ENCODE results near the gene ALOX5. TPM values are rescaled to one million over a fixed set of nuclear protein-coding genes. Genes with fewer than 3 reads are reported as not detected.

Gene ALOX5
- total RNA-seq, 4 donors from 2014 or later, result 13.7 to 46.4 (median 17.9) TPM

DNA sequence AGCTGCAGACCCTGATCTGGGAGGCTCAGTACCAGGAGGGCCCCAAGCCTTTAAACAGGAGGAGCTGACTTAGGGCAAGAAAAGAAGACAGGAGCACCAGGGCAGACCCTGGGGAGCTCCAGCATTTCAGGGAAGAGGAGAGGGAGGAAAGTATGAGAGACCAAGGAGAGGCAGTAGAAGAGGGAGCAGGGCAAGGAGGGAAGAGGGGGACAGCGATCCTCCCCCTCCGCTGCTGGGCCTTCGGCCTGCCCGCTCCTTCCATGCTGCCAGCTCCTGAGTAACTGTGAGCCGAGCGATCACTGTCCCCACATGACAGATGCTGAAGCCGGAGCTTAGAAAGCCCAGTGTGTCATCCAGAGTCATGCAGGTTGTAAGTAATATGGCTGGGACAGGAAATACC lies 65.9 kb downstream of the ALOX5 start:
- no peak overlapping the region for H3K27ac ChIP-seq
- H3K4me3 ChIP-seq, result no peak overlapping the region
- 73% methylated on average over 7 of the region's 7 CpGs; no CpG with 5 or more reads in 1 of the 2 donors for WGBS, 2 donors (ENCODE audit: low coverage in 1 of 2)
- H3K4me1 ChIP-seq, result no peaks in the 10 kb centered on the region
- H3K27me3 ChIP-seq, result peaks cover 32% of the 10 kb centered on the region
- H3K36me3 ChIP-seq, result no peaks in the 10 kb centered on the region
- H3K9me3 ChIP-seq, result no peaks in the 10 kb centered on the region
- TF ChIP-seq POLR2A (IDR thresholded peaks at IDR 0.05), result no peak
- TF ChIP-seq CTCF (IDR thresholded peaks at IDR 0.05), result no peak
- TF ChIP-seq EP300 (IDR thresholded peaks at IDR 0.05), result no peak
- TF ChIP-seq POLR2AphosphoS5 (IDR thresholded peaks at IDR 0.05), result no peak
- no peak for ATAC-seq

GRCh38 chr10:45440511-45441062 lies 66.6 kb downstream of the ALOX5 start:
- Histone ChIP-seq H3K27ac (no peak overlapping the region), H3K9me3 (no peaks in the 10 kb centered on the region), H3K4me3 (no peak overlapping the region), H3K27me3 (peaks cover 32% of the 10 kb centered on the region), H3K36me3 (no peaks in the 10 kb centered on the region), H3K4me1 (no peaks in the 10 kb centered on the region)
- WGBS, 2 donors (ENCODE audit: low coverage in 1 of 2), result 51 to 89% methylated on average over 3 to 5 of the region's 13 CpGs
- no peak for ATAC-seq
- TF ChIP-seq CTCF (IDR thresholded peaks at IDR 0.05), result no peak
- no peak for TF ChIP-seq POLR2AphosphoS5 (IDR thresholded peaks at IDR 0.05)
- TF ChIP-seq EP300 (IDR thresholded peaks at IDR 0.05), result no peak
- TF ChIP-seq POLR2A (IDR thresholded peaks at IDR 0.05), result no peak

DNA sequence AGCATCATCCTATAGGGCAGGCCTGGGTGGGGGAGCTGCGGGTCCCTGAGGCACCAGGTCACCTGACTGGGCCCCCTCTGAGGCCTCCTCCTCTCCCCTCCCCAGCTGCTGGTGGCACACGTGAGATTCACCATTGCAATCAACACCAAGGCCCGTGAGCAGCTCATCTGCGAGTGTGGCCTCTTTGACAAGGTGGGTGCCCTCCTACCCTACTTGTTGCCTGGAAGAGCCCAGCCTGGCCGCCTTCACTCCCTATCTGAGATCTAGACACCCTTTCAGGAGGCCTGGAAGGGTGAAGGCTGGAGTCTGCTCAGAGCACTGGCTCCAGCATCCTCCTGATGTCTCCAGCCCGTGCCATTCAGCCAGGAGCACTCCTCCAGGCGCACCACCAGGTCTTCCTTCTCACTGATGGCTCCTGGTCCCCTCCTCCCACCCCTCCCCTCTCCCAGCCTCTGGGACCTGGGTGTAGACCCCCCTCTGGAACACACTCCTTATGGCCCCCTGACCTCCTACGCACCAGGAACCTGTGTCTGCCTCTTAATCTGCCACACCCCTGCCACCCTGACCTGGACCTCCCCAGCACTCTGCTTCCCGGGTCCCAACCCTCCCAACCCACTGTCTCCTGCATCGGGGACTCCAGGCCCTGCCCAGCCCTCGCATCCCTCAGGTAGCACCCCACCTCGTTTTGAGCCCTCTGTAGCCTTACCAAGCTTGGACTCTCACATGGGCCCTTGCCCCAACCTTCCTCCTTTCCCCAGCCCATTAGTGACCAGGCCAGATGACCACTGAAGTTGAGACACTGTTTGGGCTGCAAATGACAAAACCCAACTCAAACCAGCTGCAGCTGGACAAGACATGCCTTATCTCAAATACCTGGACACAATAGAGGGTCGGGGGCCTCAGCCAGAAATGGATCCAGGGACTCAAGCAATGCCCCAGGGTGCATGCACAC lies 67.5 kb downstream of the ALOX5 start:
- Histone ChIP-seq H3K9me3 (no peaks in the 10 kb centered on the region), H3K4me1 (no peaks in the 10 kb centered on the region), H3K27me3 (peaks cover 32% of the 10 kb centered on the region), H3K4me3 (no peak overlapping the region), H3K36me3 (no peaks in the 10 kb centered on the region), H3K27ac (no peak overlapping the region)
- WGBS, 2 donors (ENCODE audit: low coverage in 1 of 2), result 73 to 87% methylated on average over 4 of the region's 13 CpGs
- no peak for ATAC-seq
- TF ChIP-seq POLR2A (IDR thresholded peaks at IDR 0.05) (no peak), EP300 (IDR thresholded peaks at IDR 0.05) (no peak), CTCF (IDR thresholded peaks at IDR 0.05) (no peak), POLR2AphosphoS5 (IDR thresholded peaks at IDR 0.05) (no peak)

DNA sequence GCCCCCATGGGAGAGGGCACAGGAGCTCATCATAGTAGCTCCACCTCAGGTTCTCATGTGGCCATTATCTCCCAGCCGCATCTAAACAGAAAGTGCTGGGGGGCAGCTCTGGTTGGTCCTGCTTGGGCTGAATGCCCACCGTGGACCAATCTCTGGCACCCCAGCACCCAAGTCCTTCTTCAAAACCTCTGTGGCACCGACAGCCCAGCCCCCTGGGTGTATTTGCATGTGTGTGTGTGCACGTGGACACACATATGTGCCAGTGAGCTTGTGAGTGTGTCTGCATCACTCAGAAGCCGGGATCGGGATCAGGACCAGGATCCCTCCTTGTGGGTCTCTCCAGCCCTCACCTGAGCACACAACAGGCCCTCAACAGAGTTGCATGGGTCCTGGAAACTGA lies 68.2 kb downstream of the ALOX5 start:
- no peak overlapping the region for H3K4me3 ChIP-seq

More for the DNA sequence above, 68.2 kb downstream of the ALOX5 start:
- H3K36me3 ChIP-seq, result no peaks in the 10 kb centered on the region
- TF ChIP-seq POLR2AphosphoS5 (IDR thresholded peaks at IDR 0.05) (no peak), CTCF (IDR thresholded peaks at IDR 0.05) (no peak), POLR2A (IDR thresholded peaks at IDR 0.05) (no peak), EP300 (IDR thresholded peaks at IDR 0.05) (no peak)
- H3K4me1 ChIP-seq, result no peaks in the 10 kb centered on the region
- peaks cover 32% of the 10 kb centered on the region for H3K27me3 ChIP-seq
- no peak for ATAC-seq
- no peaks in the 10 kb centered on the region for H3K9me3 ChIP-seq
- no CpG with 5 or more reads among the region's 6 CpGs for WGBS, 2 donors (ENCODE audit: low coverage in 1 of 2)
- H3K27ac ChIP-seq, result no peak overlapping the region
